Measurements from ENCODE around the gene MYO9B. TPM values are rescaled to one million over a fixed set of nuclear protein-coding genes. Genes with fewer than 3 reads are reported as not detected.

MYO9B gene
- total and polyA plus RNA-seq, 4 donors: 44.3 to 121 (median 97.2) TPM

GRCh38 chr19:17135001-17135853, 59.6 kb downstream of the MYO9B start:
- H3K27ac ChIP-seq (ENCODE audit: low read depth in 1 of 2, low read length in 1 of 2): peak overlapping the region; percentile 88 to 92
- H3K9ac ChIP-seq (ENCODE audit: insufficient read depth in 1 of 2, low read length in 2 of 2): peak overlapping the region in 1 of 2 donors; percentile 89
- H3K27me3 ChIP-seq (ENCODE audit: control insufficient read depth in 3 of 3, insufficient read depth in 3 of 3, low read length in 2 of 3): no peaks in the 10 kb centered on the region
- peaks cover 0 to 4% (median 2%) of the 10 kb centered on the region in 4 donors for H3K36me3 ChIP-seq (ENCODE audit: control insufficient read depth in 4 of 4, insufficient read depth in 4 of 4, low read length in 4 of 4)
- WGBS, 2 donors: 15 to 19% methylated on average over 30 of the region's 30 CpGs
- H3K9me3 ChIP-seq (ENCODE audit: control insufficient read depth in 4 of 4, insufficient read depth in 3 of 4, low read length in 3 of 4): no peaks in the 10 kb centered on the region
- H3K4me3 ChIP-seq: no peak overlapping the region
- peak; percentile 76 for ATAC-seq (ENCODE audit: insufficient read depth, low FRiP score)
- DNase-seq: peak; percentile 96 to 97 (median 97)
- H3K4me1 ChIP-seq (ENCODE audit: control insufficient read depth in 5 of 5, insufficient read depth in 5 of 5, low read length in 5 of 5): peaks cover 4 to 19% (median 16%) of the 10 kb centered on the region in 5 donors
- no peak for TF ChIP-seq CTCF (IDR thresholded peaks at IDR 0.05; ENCODE audit: control extremely low read depth, extremely low read depth)

GRCh38 chr19:17136021-17136420, 60.4 kb downstream of the MYO9B start:
- H3K36me3 ChIP-seq (ENCODE audit: control insufficient read depth in 4 of 4, insufficient read depth in 4 of 4, low read length in 4 of 4): peaks cover 0 to 4% (median 2%) of the 10 kb centered on the region in 4 donors
- 58 to 68% methylated on average over 9 of the region's 9 CpGs for WGBS, 2 donors
- H3K4me3 ChIP-seq: no peak overlapping the region
- no peak for ATAC-seq (ENCODE audit: insufficient read depth, low FRiP score)
- H3K9me3 ChIP-seq (ENCODE audit: control insufficient read depth in 4 of 4, insufficient read depth in 3 of 4, low read length in 3 of 4): no peaks in the 10 kb centered on the region
- no peaks in the 10 kb centered on the region for H3K27me3 ChIP-seq (ENCODE audit: control insufficient read depth in 3 of 3, insufficient read depth in 3 of 3, low read length in 2 of 3)
- no peak for TF ChIP-seq CTCF (IDR thresholded peaks at IDR 0.05; ENCODE audit: control extremely low read depth, extremely low read depth)
- peaks cover 4 to 19% (median 16%) of the 10 kb centered on the region in 5 donors for H3K4me1 ChIP-seq (ENCODE audit: control insufficient read depth in 5 of 5, insufficient read depth in 5 of 5, low read length in 5 of 5)
- DNase-seq: peak in 1 of 3 donors; percentile 16
- peak overlapping the region; percentile 88 to 92 for H3K27ac ChIP-seq (ENCODE audit: low read depth in 1 of 2, low read length in 1 of 2)
- H3K9ac ChIP-seq (ENCODE audit: insufficient read depth in 1 of 2, low read length in 2 of 2): peak overlapping the region in 1 of 2 donors; percentile 89

GRCh38 chr19:17136617-17137016, 61.0 kb downstream of the MYO9B start:
- H3K9me3 ChIP-seq (ENCODE audit: control insufficient read depth in 4 of 4, insufficient read depth in 3 of 4, low read length in 3 of 4): no peaks in the 10 kb centered on the region
- 93 to 95% methylated on average over 11 of the region's 11 CpGs for WGBS, 2 donors

More at GRCh38 chr19:17136617-17137016, 61.0 kb downstream of the MYO9B start:
- no peak for TF ChIP-seq CTCF (IDR thresholded peaks at IDR 0.05; ENCODE audit: control extremely low read depth, extremely low read depth)
- ATAC-seq (ENCODE audit: insufficient read depth, low FRiP score): no peak
- DNase-seq: no peak
- Histone ChIP-seq H3K4me1 (ENCODE audit: control insufficient read depth in 5 of 5, insufficient read depth in 5 of 5, low read length in 5 of 5) (peaks cover 4 to 20% (median 16%) of the 10 kb centered on the region in 5 donors), H3K27ac (ENCODE audit: low read depth in 1 of 2, low read length in 1 of 2) (peak overlapping the region; percentile 88 to 92), H3K9ac (ENCODE audit: insufficient read depth in 1 of 2, low read length in 2 of 2) (no peak overlapping the region), H3K4me3 (no peak overlapping the region), H3K36me3 (ENCODE audit: control insufficient read depth in 4 of 4, insufficient read depth in 4 of 4, low read length in 4 of 4) (peaks cover 0 to 4% (median 2%) of the 10 kb centered on the region in 4 donors), H3K27me3 (ENCODE audit: control insufficient read depth in 3 of 3, insufficient read depth in 3 of 3, low read length in 2 of 3) (no peaks in the 10 kb centered on the region)
